Measurements from ENCODE around the gene SULT6B1. TPM values are rescaled to one million over a fixed set of nuclear protein-coding genes. Genes with fewer than 3 reads are reported as not detected.
"Not testable (repeated sequence)": the region's sequence is repeated elsewhere in the genome, so short reads cannot be mapped to it uniquely, and the experiment has no call there.

SULT6B1 gene, protein sequence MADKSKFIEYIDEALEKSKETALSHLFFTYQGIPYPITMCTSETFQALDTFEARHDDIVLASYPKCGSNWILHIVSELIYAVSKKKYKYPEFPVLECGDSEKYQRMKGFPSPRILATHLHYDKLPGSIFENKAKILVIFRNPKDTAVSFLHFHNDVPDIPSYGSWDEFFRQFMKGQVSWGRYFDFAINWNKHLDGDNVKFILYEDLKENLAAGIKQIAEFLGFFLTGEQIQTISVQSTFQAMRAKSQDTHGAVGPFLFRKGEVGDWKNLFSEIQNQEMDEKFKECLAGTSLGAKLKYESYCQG
- not detected for polyA plus RNA-seq

DNA sequence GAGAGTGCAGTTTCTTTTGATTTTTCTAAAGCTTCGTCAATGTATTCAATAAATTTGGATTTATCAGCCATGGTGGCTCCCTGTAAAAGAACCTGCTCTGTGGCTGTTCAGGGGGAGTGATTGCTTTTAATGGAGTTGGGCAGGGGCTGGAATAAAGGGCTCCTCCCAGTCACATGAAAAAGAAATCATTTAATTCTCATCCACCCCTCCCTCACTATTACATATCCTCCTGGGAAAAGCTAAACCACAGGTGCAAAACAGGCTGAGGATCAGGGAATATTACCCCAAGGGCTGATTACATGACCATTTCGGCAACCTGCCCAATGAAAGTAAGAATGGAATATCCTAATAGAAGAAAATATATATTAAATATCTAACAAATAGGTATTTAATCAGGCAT, at the start of gene SULT6B1:
Gene SULT6B1 (minus strand): TSS at position 101 of the 400 bp plus-strand sequence. CDS start 30 bp downstream, at position 71.
- no peak for DNase-seq
- Mint-ChIP-seq H3K27me3 (ENCODE audit: low read depth in 3 of 3) (peaks cover 3 to 6% (median 6%) of the 10 kb centered on the region in 3 donors), H3K4me1 (no peaks in the 10 kb centered on the region), H3K36me3 (no peaks in the 10 kb centered on the region), H3K27ac (peak within 1 kb of the TSS in 1 of 6 donors; percentile 45), H3K9me3 (no peaks in the 10 kb centered on the region), H3K4me3 (no peak within 1 kb of the TSS)

DNA sequence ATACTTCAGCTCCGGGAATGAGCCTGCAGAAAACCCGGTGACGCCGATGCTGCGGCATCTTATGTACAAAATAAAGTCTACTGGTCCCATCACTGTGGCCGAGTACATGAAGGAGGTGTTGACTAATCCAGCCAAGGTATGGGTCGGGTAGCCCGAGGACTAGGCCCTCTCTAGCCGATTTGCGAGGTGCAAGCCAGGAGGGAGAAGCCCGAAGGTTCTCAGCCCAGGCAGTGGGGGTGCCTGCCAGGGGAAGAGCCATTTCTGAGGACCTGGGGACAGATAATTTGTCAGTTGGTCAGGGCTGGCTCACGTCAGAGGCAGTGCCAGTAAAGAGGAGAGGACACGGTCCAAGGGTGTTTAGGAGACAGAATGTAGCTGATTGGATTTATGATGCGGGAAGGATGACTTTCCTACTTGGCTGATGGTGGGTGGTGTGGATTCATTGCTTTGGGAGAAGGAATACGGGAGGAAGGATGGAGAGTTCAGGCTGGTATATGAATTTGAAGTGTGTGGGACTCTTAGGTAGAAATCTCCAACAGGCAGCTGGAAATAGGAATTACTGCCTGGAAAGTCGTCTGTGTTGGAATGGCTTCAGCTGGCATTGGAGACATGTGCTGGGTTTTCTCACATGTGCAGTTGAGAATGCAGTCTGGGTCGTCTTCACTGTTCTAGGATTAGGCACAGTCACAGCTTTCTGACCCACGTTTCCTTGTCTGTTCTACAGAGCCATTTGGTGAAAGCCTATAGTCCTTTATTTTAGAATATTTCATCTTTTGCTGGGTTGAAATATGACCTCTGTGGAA, 43.9 kb upstream of the SULT6B1 start:
- H3K4me3 Mint-ChIP-seq: no peak overlapping the region
- peaks cover 0 to 3% (median 0%) of the 10 kb centered on the region in 3 donors for H3K27me3 Mint-ChIP-seq (ENCODE audit: low read depth in 3 of 3)
- H3K9me3 Mint-ChIP-seq: no peaks in the 10 kb centered on the region
- peaks cover 8 to 20% of the 10 kb centered on the region in 2 donors for H3K4me1 Mint-ChIP-seq
- no peak overlapping the region for H3K27ac Mint-ChIP-seq
- no peak for DNase-seq
- peaks cover 15 to 20% (median 15%) of the 10 kb centered on the region in 3 donors for H3K36me3 Mint-ChIP-seq

DNA sequence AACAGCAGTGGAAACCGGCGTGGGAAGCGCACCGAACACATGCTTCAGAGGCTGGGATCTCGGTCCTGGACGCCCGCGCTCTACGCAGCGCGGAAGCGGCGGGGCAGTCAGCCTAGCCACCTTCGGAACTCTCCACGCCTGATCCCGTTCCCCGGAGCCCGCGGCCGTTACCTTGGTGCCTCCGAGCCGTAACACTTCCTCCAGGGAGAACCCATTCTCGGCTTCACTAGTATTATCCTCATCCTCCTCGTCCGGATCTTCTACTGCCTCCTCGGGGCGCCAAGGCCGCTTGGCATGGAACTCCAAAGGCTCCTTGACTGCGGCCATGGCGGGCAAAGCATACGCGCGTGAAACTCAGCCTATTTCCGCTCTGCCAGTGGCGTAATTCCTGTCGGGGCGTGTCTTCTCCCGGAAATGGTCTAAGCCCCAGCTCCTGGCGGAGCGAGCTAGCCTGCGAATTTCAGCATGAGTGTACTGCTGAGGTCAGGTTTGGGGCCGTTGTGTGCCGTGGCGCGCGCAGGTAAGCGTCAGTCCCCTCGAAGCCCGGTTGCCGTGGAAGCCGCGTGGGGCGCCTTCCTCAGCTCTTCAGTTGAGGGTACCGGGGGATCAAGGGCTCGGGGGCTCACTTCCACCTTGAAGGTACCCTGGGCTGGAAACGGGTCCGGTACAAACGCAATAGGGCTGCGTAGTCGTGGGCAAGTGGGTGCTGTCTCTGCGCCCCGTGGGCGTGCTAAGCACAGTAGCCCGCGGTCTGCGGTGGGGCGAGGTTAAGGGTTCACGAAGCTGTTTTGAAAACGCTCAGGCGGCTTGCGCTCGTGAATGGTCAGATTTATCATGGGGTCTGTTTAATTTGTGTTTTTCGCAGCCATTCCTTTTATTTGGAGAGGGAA, 43.0 kb upstream of the SULT6B1 start, which contains the start of the genes CEBPZ and NDUFAF7:
Gene CEBPZ (minus strand): TSS at position 356 of the 890 bp plus-strand sequence. CDS start 29 bp downstream, at position 327.
Gene NDUFAF7 (plus strand): TSS at position 418 of the 890 bp plus-strand sequence. CDS start 48 bp downstream, at position 466.
- no peak within 1 kb of the TSS for H3K4me3 Mint-ChIP-seq
- H3K27ac Mint-ChIP-seq: no peak within 1 kb of the TSS
- H3K27me3 Mint-ChIP-seq (ENCODE audit: low read depth in 3 of 3): peaks cover 0 to 3% (median 0%) of the 10 kb centered on the region in 3 donors

DNA sequence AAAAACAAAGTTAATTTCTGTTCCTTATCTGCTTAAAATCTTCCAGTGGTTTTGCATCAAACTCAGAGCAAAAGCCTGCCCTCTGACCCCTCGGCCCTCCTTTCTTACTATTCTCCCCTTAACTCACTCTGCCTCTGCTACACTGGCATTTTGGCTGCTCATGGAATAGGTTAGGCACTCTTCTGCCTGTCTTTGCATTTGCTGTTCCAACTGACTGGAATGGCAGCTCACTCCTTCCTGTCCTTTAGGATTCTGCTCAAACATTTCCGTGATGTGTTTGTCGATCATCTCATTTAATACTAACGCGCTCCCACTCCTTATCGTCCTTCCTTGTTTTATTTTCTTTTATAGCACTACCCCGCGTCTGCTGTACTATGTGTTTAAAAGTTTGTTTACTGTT, 42.1 kb upstream of the SULT6B1 start:
- Mint-ChIP-seq H3K27ac (no peak overlapping the region), H3K4me3 (no peak overlapping the region), H3K4me1 (peaks cover 8 to 33% of the 10 kb centered on the region in 2 donors), H3K27me3 (ENCODE audit: low read depth in 3 of 3) (peaks cover 0 to 3% (median 0%) of the 10 kb centered on the region in 3 donors), H3K36me3 (peaks cover 15 to 18% (median 15%) of the 10 kb centered on the region in 3 donors), H3K9me3 (no peaks in the 10 kb centered on the region)
- DNase-seq: no peak

More for the DNA sequence above, 43.0 kb upstream of the SULT6B1 start, which contains the start of the genes CEBPZ and NDUFAF7:
- Mint-ChIP-seq H3K36me3 (peaks cover 20 to 23% (median 20%) of the 10 kb centered on the region in 3 donors), H3K9me3 (no peaks in the 10 kb centered on the region), H3K4me1 (peaks cover 8 to 27% of the 10 kb centered on the region in 2 donors)
- peak; percentile 86 for DNase-seq

GRCh38 chr2:37228788-37229187, 40.3 kb upstream of the SULT6B1 start:
- Mint-ChIP-seq H3K36me3 (peaks cover 7 to 19% (median 9%) of the 10 kb centered on the region in 3 donors), H3K27ac (peak overlapping the region in 1 of 6 donors; percentile 26), H3K27me3 (ENCODE audit: low read depth in 3 of 3) (peaks cover 0 to 3% (median 0%) of the 10 kb centered on the region in 3 donors), H3K4me1 (peaks cover 11 to 36% of the 10 kb centered on the region in 2 donors), H3K9me3 (no peaks in the 10 kb centered on the region), H3K4me3 (no peak overlapping the region)
- DNase-seq: no peak

DNA sequence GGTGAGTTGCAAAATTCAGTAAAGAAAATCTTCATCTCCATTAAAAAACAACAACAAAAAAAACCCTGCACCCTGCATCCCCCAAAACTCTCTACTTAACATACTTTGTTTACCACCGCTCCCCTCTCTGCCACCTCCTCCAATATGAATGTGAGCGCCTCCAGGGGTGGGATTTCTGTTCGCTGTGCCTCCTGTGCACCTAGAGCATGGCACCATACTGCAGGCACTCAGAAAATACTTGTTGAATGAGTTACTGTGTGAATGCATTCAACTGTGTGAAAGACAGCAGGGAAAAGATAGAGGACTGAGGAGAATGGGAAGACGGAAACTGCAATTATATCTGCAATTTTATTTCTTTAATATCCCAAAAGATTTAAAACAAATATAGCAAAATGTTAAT, 38.4 kb upstream of the SULT6B1 start:
- no peaks in the 10 kb centered on the region for H3K9me3 Mint-ChIP-seq

GRCh38 chr2:37225129-37225528, 36.7 kb upstream of the SULT6B1 start:
- H3K4me1 Mint-ChIP-seq: peaks cover 11 to 48% of the 10 kb centered on the region in 2 donors
- peaks cover 13 to 26% (median 26%) of the 10 kb centered on the region in 3 donors for H3K36me3 Mint-ChIP-seq
- not testable (repeated sequence) for H3K4me3 Mint-ChIP-seq; H3K27me3 Mint-ChIP-seq (ENCODE audit: low read depth in 3 of 3); H3K9me3 Mint-ChIP-seq; DNase-seq
- H3K27ac Mint-ChIP-seq: peak overlapping the region in 2 of 6 donors; percentile 42 to 67

More for the DNA sequence above, 38.4 kb upstream of the SULT6B1 start:
- H3K27ac Mint-ChIP-seq: no peak overlapping the region
- peaks cover 0 to 3% (median 0%) of the 10 kb centered on the region in 3 donors for H3K27me3 Mint-ChIP-seq (ENCODE audit: low read depth in 3 of 3)
- peaks cover 9 to 26% (median 11%) of the 10 kb centered on the region in 3 donors for H3K36me3 Mint-ChIP-seq
- DNase-seq: no peak
- no peak overlapping the region for H3K4me3 Mint-ChIP-seq
- H3K4me1 Mint-ChIP-seq: peaks cover 11 to 48% of the 10 kb centered on the region in 2 donors

DNA sequence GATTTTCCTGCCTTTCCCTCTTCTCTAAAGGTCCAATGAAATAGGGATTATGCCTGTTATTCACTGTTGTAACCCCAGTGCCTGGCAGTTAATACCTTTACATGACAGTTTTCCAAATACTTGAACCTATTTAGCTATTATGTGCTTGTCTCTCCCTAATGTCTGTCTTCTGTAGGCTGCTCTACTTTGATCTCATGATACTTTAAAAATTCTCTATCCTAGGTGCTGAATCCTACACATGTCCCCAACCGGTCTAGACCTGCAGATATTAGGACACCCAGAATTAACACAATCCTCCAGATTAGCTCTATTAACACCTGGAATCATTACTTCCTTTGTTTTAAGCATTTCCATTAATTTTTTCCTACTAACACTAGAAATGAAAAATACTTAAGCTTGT, 35.6 kb upstream of the SULT6B1 start:
- Mint-ChIP-seq H3K27ac (no peak overlapping the region), H3K4me3 (no peak overlapping the region), H3K4me1 (peaks cover 7 to 48% of the 10 kb centered on the region in 2 donors), H3K9me3 (no peaks in the 10 kb centered on the region), H3K36me3 (peaks cover 13 to 28% (median 26%) of the 10 kb centered on the region in 3 donors), H3K27me3 (ENCODE audit: low read depth in 3 of 3) (peaks cover 0 to 3% (median 0%) of the 10 kb centered on the region in 3 donors)
- DNase-seq: no peak

DNA sequence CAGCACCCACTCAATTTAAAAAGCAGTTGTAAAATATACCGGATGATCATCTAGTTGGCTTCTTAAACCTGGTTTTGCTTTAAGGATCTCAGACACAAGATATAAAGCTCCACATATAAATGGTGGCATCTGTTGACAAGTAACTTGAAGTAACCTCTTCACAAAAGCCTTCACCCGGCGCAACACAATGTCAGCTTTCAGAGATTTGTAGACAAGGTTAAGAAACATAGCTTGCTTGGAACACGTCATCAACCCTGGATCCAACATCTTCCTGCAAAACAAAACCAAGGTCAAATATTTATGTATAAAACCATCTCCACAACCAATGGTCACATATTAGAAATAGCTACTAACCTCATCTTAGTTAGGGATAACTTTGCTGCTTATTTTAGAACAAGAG, 34.7 kb upstream of the SULT6B1 start:
- H3K27me3 Mint-ChIP-seq (ENCODE audit: low read depth in 3 of 3): peaks cover 0 to 3% (median 0%) of the 10 kb centered on the region in 3 donors
- DNase-seq: no peak
- peaks cover 13 to 31% (median 22%) of the 10 kb centered on the region in 3 donors for H3K36me3 Mint-ChIP-seq
- no peaks in the 10 kb centered on the region for H3K9me3 Mint-ChIP-seq
- peaks cover 5 to 48% of the 10 kb centered on the region in 2 donors for H3K4me1 Mint-ChIP-seq
- H3K4me3 Mint-ChIP-seq: no peak overlapping the region
- peak overlapping the region in 1 of 6 donors; percentile 43 for H3K27ac Mint-ChIP-seq

DNA sequence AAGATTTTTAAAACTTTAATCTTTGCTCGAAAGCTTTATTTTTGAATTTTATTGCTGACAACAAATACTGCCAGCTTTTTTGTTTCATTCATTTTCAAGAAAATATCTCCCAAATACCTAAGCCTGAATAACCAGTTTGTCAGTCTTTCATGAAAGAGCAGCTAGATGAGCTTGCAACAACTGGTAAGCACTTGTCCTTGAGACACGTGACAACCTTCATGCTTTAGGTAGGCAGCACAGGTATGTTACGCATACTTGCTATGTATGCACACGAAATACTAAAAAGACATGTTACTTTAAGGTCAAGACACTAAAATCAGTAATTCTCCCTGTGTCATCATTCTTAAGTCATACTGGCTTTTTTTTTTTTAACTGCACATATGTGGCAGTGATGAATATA, 30.6 kb upstream of the SULT6B1 start:
- Mint-ChIP-seq H3K4me1 (peaks cover 0 to 16% of the 10 kb centered on the region in 2 donors), H3K27ac (no peak overlapping the region), H3K27me3 (ENCODE audit: low read depth in 3 of 3) (no peaks in the 10 kb centered on the region), H3K9me3 (no peaks in the 10 kb centered on the region), H3K36me3 (peaks cover 13 to 37% (median 21%) of the 10 kb centered on the region in 3 donors), H3K4me3 (no peak overlapping the region)
- no peak for DNase-seq

GRCh38 chr2:37215250-37215649, 26.8 kb upstream of the SULT6B1 start:
- Mint-ChIP-seq H3K4me1 (no peaks in the 10 kb centered on the region), H3K4me3 (no peak overlapping the region), H3K27me3 (ENCODE audit: low read depth in 3 of 3) (peaks cover 0 to 1% (median 0%) of the 10 kb centered on the region in 3 donors), H3K9me3 (peaks cover 0 to 1% (median 0%) of the 10 kb centered on the region in 6 donors), H3K27ac (no peak overlapping the region), H3K36me3 (peaks cover 32 to 40% (median 34%) of the 10 kb centered on the region in 3 donors)
- no peak for DNase-seq

DNA sequence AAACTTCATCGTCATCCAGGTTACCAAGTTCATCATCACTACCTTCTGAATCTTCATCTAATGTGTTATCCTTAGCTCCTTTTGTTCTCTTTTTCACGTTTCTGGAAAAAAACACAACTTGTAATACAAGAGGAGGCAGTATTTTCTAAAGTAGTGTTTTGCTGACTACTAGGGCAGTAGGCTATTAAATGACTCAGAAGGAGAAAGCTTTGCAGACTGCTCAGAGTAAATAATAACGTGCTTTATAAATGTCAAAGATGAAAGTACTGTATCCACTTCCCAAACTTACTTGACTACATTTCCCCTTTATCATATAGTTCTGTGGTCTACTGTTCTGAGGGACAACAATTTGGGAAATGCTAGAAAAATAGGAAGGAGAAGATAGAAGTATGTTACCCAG, 23.5 kb upstream of the SULT6B1 start:
- H3K9me3 Mint-ChIP-seq: peaks cover 0 to 13% (median 7%) of the 10 kb centered on the region in 6 donors
- no peak overlapping the region for H3K4me3 Mint-ChIP-seq
- H3K36me3 Mint-ChIP-seq: peaks cover 65 to 68% (median 67%) of the 10 kb centered on the region in 3 donors
- no peak for DNase-seq
- H3K27me3 Mint-ChIP-seq (ENCODE audit: low read depth in 3 of 3): peaks cover 0 to 3% (median 1%) of the 10 kb centered on the region in 3 donors
- peaks cover 0 to 21% of the 10 kb centered on the region in 2 donors for H3K4me1 Mint-ChIP-seq
- peak overlapping the region in 3 of 6 donors; percentile 1 to 56 (median 2) for H3K27ac Mint-ChIP-seq

- DNase-seq: no peak
- Mint-ChIP-seq H3K27me3 (ENCODE audit: low read depth in 3 of 3) (peaks cover 0 to 5% (median 1%) of the 10 kb centered on the region in 3 donors), H3K27ac (no peak overlapping the region), H3K9me3 (peaks cover 0 to 13% (median 8%) of the 10 kb centered on the region in 6 donors), H3K4me3 (no peak overlapping the region), H3K4me1 (peaks cover 4 to 26% of the 10 kb centered on the region in 2 donors), H3K36me3 (peaks cover 67 to 68% (median 68%) of the 10 kb centered on the region in 3 donors)
These were observed 22.7 kb upstream of the SULT6B1 start for GRCh38 chr2:37211212-37211611.

Data from immature natural killer cell (primary cell).